ENCODE data around the gene SIM1. TPM values are rescaled to one million over a fixed set of nuclear protein-coding genes. Genes with fewer than 3 reads are reported as not detected.

The SIM1 gene
- total and polyA plus RNA-seq, 2 of the 8 experiments (the other 6 are each of a cell fraction or from before 2014, with no cell fraction given): 0.02 to 0.39 TPM

GRCh38 chr6:100382767-100383195 lies 81.9 kb downstream of the SIM1 start:
- no peak overlapping the region for H3K9ac ChIP-seq (replicated peaks in 1 of 4; ENCODE audit: extremely low read depth in 1 of 4, low read depth in 3 of 4, low read length in 3 of 4)
- no peak overlapping the region for H3K4ac ChIP-seq (replicated peaks; ENCODE audit: insufficient read length, low read depth, low read length)
- POLR2A ChIA-PET (ENCODE audit: partially characterized antibody): no interaction called here
- no peak overlapping the region for H2BK15ac ChIP-seq (ENCODE audit: low read length)
- H3K9me3 ChIP-seq (ENCODE audit: insufficient read depth in 2 of 2, low read depth in 1 of 2, low read length in 1 of 2): no peaks in the 10 kb centered on the region
- H3K36me3 ChIP-seq (ENCODE audit: control insufficient read depth in 2 of 4, insufficient read depth in 4 of 4, low read length in 3 of 4): no peaks in the 10 kb centered on the region
- no peak overlapping the region for H3K18ac ChIP-seq (ENCODE audit: extremely low read depth, low read length)
- no peak overlapping the region for H2AK5ac ChIP-seq (ENCODE audit: low read depth, low read length)
- no peak overlapping the region for H3K4me2 ChIP-seq (ENCODE audit: insufficient read depth in 1 of 2, low read depth in 2 of 2, low read length in 2 of 2)
- no peaks in the 10 kb centered on the region for H4K20me1 ChIP-seq (replicated peaks in 1 of 2; ENCODE audit: control insufficient read depth in 1 of 2, insufficient read depth in 2 of 2, low read length in 2 of 2)
- CTCF ChIA-PET (ENCODE audit: partially characterized antibody): no interaction called here
- H3K79me2 ChIP-seq (ENCODE audit: control insufficient read depth in 1 of 2, insufficient read depth in 2 of 2, low read length in 2 of 2): no peaks in the 10 kb centered on the region
- no peak overlapping the region for H2BK12ac ChIP-seq (ENCODE audit: low read depth, low read length)
- no peak overlapping the region for H3K27ac ChIP-seq (ENCODE audit: low read depth, low read length)
- H4K5ac ChIP-seq (ENCODE audit: insufficient read length, low read depth, low read length): no peak overlapping the region
- no peak for FAIRE-seq
- no peak overlapping the region for H4K91ac ChIP-seq (replicated peaks; ENCODE audit: insufficient read length, low read length)
- H2BK5ac ChIP-seq (ENCODE audit: low read depth, low read length): no peak overlapping the region
- no peak for DNase-seq (ENCODE audit: low read depth in 1 of 2, low spot score in 2 of 2)
- H3K56ac ChIP-seq (replicated peaks; ENCODE audit: insufficient read length, low read depth, low read length): no peak overlapping the region
- H3K23me2 ChIP-seq (ENCODE audit: low read depth, low read length): no peaks in the 10 kb centered on the region
- TF ChIP-seq SIRT6 (IDR thresholded peaks at IDR 0.05; ENCODE audit: low read length): no peak
- no peak for TF ChIP-seq RNF2 (IDR thresholded peaks at IDR 0.05; ENCODE audit: borderline replicate concordance, low read depth, low read length, missing control alignments, poor library complexity, severe bottlenecking)
- TF ChIP-seq GABPA (IDR thresholded peaks at IDR 0.05; ENCODE audit: borderline replicate concordance, insufficient read depth, low read length): no peak
- TF ChIP-seq CREB1 (IDR thresholded peaks at IDR 0.05): no peak
- no peak for TF ChIP-seq SUZ12 (IDR thresholded peaks at IDR 0.05; ENCODE audit: low read length)
- no peak for TF ChIP-seq CHD1 (IDR thresholded peaks at IDR 0.05; ENCODE audit: low read depth, low read length)
- no peak for TF ChIP-seq EP300 (IDR thresholded peaks at IDR 0.05; ENCODE audit: borderline replicate concordance in 1 of 2, low read depth in 2 of 2, low read length in 2 of 2)
- no peak for TF ChIP-seq ASH2L (IDR thresholded peaks at IDR 0.05; ENCODE audit: low read length)
- TF ChIP-seq RAD21 (IDR thresholded peaks at IDR 0.05 in 1 of 2, conservative IDR thresholded peaks at IDR 0.05 in 1 of 2; ENCODE audit: low read depth in 2 of 2, low read length in 2 of 2): no peak
- TF ChIP-seq HDAC6 (IDR thresholded peaks at IDR 0.05; ENCODE audit: low read depth, low read length): no peak
- no peak for TF ChIP-seq POLR2AphosphoS5 (IDR thresholded peaks at IDR 0.05; ENCODE audit: low read depth, low read length)
- TF ChIP-seq KDM5A (IDR thresholded peaks at IDR 0.05; ENCODE audit: low read length): no peak
- no peak for TF ChIP-seq ATF3 (IDR thresholded peaks at IDR 0.05; ENCODE audit: insufficient read depth, low read depth, low read length)
- H4K8ac ChIP-seq (ENCODE audit: extremely low read depth, insufficient read depth, low read length): no peak overlapping the region
- H3K79me1 ChIP-seq (ENCODE audit: low read depth, low read length): no peaks in the 10 kb centered on the region
- H2AFZ ChIP-seq (ENCODE audit: low read length): no peak overlapping the region
- H3K27me3 ChIP-seq (replicated peaks in 1 of 4; ENCODE audit: control insufficient read depth in 3 of 4, extremely low read depth in 1 of 4, insufficient read depth in 3 of 4, low read length in 3 of 4): no peaks in the 10 kb centered on the region
- H3K23ac ChIP-seq (ENCODE audit: insufficient read length): no peak overlapping the region
- no peak overlapping the region for H3K14ac ChIP-seq (ENCODE audit: insufficient read length)
- no peak overlapping the region for H3K4me3 ChIP-seq (ENCODE audit: extremely low read depth in 1 of 4, insufficient read depth in 2 of 4, low read depth in 3 of 4, low read length in 4 of 4)
- H2BK120ac ChIP-seq (replicated peaks; ENCODE audit: low read depth, low read length): no peak overlapping the region
- H3K4me1 ChIP-seq (replicated peaks in 1 of 4; ENCODE audit: control insufficient read depth in 3 of 4, insufficient read depth in 4 of 4, low read length in 3 of 4): no peaks in the 10 kb centered on the region
- no peak overlapping the region for H2BK20ac ChIP-seq (ENCODE audit: low read length)
- WGBS, 2 experiments (ENCODE audit: extremely low coverage in 1 of 2, insufficient coverage in 1 of 2, insufficient read length in 1 of 2, insufficient replicate concordance in 2 of 2, low coverage in 1 of 2, low lambda C conversion rate in 2 of 2, missing lambda C conversion rate in 1 of 2): 79% methylated on average over 5 of the region's 5 CpGs; no CpG with 5 or more reads in 1 of the 2 experiments
